ENCODE results near the gene UNC13D. TPM values are rescaled to one million over a fixed set of nuclear protein-coding genes. Genes with fewer than 3 reads are reported as not detected.
A peak's percentile ranks its signal among the peaks of the same experiment; 100 is the strongest.
"Not testable (repeated sequence)": the region's sequence is repeated elsewhere in the genome, so short reads cannot be mapped to it uniquely, and the experiment has no call there.

Gene UNC13D
- total and polyA plus RNA-seq, 10 donors: 36.4 to 187 (median 120) TPM

DNA sequence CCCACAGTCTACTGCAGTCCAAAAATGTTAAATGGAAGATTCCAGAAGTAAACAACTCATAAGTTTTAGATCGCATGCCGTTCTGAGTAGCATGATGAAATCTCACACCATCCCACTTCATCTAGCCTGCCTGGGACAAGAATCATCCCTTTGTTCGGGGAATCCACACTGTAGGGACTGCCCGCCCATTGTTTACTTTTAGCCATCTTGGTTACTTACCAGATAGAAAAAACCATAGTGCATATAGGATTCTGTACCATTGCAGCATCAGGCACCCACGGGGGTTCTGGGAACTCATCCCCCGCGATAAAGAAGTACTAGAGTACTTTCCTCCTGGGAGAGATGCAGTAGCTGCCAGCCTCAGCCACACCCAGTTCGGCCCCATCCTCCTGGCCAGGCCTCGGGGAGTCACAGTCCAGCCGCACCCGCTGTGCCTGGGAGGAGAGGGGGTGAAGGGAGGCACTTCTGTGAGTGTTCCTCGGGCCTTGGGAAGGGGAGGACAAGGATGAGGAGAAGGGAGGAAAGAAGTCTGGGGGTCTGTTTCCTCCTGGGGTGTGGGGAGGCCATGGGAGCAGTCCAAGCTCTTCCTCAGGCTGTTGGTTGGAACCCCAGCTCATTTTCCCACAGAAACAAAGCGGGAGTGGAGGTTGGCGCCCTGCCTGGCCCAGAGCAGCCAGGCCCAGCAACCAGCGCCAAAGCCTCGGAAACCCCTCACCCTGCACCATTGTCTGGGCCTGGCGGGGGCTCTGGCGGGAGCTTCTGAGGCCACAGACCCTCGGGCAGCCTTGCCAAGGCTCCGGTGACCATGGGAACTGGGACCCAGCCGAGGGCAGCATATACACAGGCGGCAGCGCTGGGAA is 25.3 kb upstream of the UNC13D start:
- Histone ChIP-seq H3K36me3 (peaks cover 0 to 15% (median 8%) of the 10 kb centered on the region in 6 donors), H3K4me1 (peaks cover 13 to 33% (median 31%) of the 10 kb centered on the region in 6 donors), H3K9me3 (no peaks in the 10 kb centered on the region), H3K4me3 (no peak overlapping the region), H3K27me3 (replicated peaks in 1 of 7) (no peaks in the 10 kb centered on the region), H3K27ac (peak overlapping the region in 3 of 8 donors; percentile 1 to 62 (median 57))
- TF ChIP-seq POLR2AphosphoS5 (IDR thresholded peaks at IDR 0.05): no peak
- TF ChIP-seq, protein P1, sequence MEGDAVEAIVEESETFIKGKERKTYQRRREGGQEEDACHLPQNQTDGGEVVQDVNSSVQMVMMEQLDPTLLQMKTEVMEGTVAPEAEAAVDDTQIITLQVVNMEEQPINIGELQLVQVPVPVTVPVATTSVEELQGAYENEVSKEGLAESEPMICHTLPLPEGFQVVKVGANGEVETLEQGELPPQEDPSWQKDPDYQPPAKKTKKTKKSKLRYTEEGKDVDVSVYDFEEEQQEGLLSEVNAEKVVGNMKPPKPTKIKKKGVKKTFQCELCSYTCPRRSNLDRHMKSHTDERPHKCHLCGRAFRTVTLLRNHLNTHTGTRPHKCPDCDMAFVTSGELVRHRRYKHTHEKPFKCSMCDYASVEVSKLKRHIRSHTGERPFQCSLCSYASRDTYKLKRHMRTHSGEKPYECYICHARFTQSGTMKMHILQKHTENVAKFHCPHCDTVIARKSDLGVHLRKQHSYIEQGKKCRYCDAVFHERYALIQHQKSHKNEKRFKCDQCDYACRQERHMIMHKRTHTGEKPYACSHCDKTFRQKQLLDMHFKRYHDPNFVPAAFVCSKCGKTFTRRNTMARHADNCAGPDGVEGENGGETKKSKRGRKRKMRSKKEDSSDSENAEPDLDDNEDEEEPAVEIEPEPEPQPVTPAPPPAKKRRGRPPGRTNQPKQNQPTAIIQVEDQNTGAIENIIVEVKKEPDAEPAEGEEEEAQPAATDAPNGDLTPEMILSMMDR (IDR thresholded peaks at IDR 0.05 in 8 of 11, conservative IDR thresholded peaks at IDR 0.05 in 3 of 11): no peak
- no peak for DNase-seq
- 66 to 88% (median 74%) methylated on average over 22 to 23 of the region's 23 CpGs for WGBS, 5 donors
- intact Hi-C loops (cut with DNase I; ENCODE audit: low total_unique reads): no loop called here

DNA sequence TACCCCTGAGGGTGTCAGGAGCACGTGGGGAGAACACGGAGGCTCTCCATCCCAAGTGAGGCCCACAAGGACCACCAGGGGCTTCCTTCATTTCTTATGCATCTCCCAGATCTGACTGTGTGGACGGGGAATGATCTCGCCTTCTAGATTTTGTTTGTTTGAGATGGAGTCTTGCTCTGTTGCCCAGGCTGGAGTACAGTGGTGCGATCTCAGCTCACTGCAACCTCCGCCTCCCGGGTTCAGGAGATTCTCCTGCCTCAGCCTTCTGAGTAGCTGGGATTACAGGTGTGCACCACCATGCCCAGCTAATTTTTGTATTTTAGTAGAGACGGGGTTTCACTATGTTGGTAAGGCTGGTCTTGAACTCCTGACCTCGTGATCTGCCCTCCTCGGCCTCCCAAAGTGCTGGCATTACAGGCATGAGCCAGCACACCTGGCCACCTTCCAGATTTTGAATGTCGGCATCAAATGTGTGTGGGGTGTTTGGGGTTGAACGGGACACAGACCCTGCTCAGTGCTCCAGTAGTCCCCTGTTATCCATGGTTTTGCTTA is 24.6 kb upstream of the UNC13D start:
- H3K9me3 ChIP-seq; H3K4me3 ChIP-seq; DNase-seq; intact Hi-C loops (cut with DNase I; ENCODE audit: low total_unique reads); H3K27me3 ChIP-seq (replicated peaks in 1 of 7); H3K36me3 ChIP-seq: not testable (repeated sequence)
- peaks cover 18 to 33% (median 32%) of the 10 kb centered on the region in 6 donors for H3K4me1 ChIP-seq
- H3K27ac ChIP-seq: peak overlapping the region in 1 of 8 donors; percentile 62
- 92 to 96% (median 95%) methylated on average over 12 of the region's 12 CpGs for WGBS, 5 donors

DNA sequence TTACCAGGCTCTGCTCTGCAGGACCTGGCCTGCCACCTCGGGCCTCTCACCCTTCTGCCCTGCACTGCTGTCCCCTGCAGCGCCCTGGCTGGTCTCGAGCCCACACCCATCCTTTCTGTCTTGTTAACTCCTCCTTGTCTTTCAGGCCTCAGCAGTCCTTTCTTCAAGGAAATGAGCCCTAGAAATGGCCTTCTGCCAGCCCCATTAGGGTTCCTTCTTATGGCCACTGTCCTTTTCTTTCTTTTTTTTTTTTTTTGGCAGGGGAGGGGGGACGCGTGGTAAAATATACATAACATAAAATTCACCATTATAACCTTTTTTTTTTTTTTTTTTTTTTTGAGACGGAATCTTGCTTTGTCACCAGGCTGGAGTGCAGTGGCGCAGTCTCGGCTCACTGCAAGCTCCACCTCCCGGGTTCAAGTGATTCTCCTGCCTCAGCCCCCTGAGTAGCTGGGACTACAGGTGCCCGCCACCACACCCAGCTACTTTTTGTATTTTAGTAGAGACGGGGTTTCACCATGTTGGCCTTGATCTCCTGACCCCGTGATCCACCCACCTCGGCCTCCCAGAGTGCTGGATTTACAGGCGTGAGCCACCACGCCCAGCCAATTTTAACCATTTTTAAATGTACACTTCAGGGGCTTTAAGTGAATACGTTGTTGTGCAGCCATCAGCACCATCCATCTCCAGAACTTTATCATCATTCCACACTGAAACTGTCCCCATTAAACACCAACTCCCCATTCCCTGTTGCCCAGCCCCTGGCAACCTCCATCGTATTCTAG is 21.4 kb upstream of the UNC13D start:
- H3K36me3 ChIP-seq; H3K4me3 ChIP-seq; H3K27me3 ChIP-seq (replicated peaks in 1 of 7); intact Hi-C loops (cut with DNase I; ENCODE audit: low total_unique reads); H3K9me3 ChIP-seq; DNase-seq: not testable (repeated sequence)
- Histone ChIP-seq H3K27ac (peak overlapping the region in 6 of 8 donors; percentile 60 to 77 (median 68)), H3K4me1 (peaks cover 9 to 38% (median 29%) of the 10 kb centered on the region in 6 donors)
- WGBS, 5 donors: 81 to 90% (median 86%) methylated on average over 16 to 17 of the region's 17 CpGs

DNA sequence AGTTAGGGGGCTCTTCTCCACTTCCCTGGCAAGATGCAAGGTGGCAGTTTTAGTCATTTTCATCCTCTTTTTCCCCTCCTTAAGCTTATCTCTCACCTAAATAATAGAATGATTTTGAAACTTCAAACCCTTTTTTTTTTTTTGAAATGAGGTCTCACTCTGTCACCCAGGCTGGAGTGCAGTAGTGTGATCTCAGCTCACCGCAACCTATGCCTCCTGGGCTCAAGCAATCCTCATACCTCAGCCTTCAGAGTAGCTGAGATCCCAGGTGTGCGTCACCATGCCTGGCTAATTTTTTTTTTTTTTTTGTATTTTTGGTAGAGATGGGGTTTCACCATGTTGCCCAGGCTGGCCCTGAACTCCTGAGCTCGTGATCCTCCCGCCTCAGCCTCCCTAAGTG is 20.7 kb upstream of the UNC13D start:
- H3K36me3 ChIP-seq; intact Hi-C loops (cut with DNase I; ENCODE audit: low total_unique reads); H3K4me3 ChIP-seq; H3K27me3 ChIP-seq (replicated peaks in 1 of 7); H3K9me3 ChIP-seq; DNase-seq: not testable (repeated sequence)
- Histone ChIP-seq H3K27ac (peak overlapping the region; percentile 60 to 77 (median 65)), H3K4me1 (peaks cover 9 to 41% (median 29%) of the 10 kb centered on the region in 6 donors)
- 70 to 87% (median 78%) methylated on average over 4 of the region's 4 CpGs for WGBS, 5 donors

DNA sequence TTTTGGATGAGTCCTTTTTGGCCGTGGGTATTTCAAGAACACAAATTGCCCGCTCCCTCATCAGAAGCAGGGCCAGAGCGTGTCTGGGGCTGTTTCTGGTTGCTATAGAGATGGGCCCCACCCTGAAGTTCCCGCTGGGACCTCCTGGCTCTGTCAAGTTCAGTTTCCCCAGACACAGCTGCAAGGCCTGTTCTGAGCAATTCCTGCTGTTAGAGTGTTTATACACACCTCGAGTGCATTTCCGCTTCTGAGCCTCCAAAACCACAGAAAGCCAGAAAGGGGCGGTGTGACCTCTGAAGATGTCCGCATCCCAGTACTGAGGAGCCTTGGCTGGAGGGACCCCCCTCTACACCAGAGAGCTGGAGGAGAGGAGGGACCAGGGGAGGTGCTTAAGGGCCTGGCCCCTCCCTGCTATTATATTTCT is 20.3 kb upstream of the UNC13D start:
- TF ChIP-seq POLR2A (IDR thresholded peaks at IDR 0.05) (no peak), POLR2AphosphoS5 (IDR thresholded peaks at IDR 0.05) (peak in 2 of 3 donors; percentile 36 to 38)
- DNase-seq: peak; percentile 76
- Histone ChIP-seq H3K27me3 (replicated peaks in 1 of 7) (no peaks in the 10 kb centered on the region), H3K27ac (peak overlapping the region; percentile 60 to 77 (median 65)), H3K4me3 (no peak overlapping the region), H3K9me3 (no peaks in the 10 kb centered on the region), H3K4me1 (peaks cover 9 to 46% (median 31%) of the 10 kb centered on the region in 6 donors), H3K36me3 (no peaks in the 10 kb centered on the region)
- intact Hi-C loops (cut with DNase I; ENCODE audit: low total_unique reads): no loop called here
- WGBS, 5 donors: 9 to 17% (median 14%) methylated on average over 7 to 8 of the region's 8 CpGs
